Measurements from ENCODE around the gene AQP5. TPM values are rescaled to one million over a fixed set of nuclear protein-coding genes. Genes with fewer than 3 reads are reported as not detected.
A peak's percentile ranks its signal among the peaks of the same experiment; 100 is the strongest.

Gene AQP5
- total RNA-seq, 1 experiment from 2014 or later: not detected

DNA sequence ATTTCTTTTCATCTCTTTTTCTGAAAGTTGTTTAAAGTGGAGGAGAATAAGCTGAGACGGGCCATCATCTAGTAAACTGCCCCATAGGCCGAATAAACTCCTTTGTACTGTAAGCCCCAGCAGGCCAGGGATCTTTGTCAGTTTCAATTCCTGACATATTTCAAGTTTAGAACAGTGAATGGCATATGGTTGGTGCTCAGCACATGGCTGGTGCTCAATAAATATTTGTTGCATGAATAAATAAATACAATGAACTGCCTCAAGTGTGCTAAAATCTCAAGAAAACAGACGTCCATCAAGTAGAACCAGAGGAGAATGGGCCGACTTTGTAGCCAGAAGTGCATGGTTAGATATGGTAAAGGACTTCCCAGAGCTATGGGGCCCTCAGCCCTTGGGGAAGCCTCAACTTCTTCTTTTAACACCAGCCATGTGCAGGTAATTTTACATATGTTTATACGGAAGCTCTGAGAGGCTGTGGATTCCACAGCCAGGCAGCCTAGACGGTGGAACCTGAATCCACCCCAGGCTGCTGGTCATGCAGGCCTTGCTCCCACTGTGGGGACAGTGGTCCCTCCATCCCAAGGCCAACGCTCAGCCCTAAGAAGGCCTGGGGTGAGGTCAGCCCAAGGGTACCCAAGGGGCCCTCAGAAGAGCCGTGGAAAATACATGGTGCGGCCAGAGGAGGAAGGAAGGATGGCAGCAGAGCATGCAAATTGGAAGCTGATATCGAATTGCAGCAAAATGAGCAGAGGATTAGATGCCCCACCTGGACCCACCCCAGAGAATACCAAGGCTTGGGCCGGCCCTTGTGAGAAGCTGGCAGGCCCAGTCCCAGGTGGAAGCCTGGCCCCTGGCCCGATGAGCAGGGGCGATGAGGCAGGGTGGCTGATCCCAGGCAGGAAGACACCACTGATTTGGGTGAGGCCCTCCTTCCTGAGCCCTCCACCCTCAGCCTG lies 19.8 kb upstream of the AQP5 start:
- Histone ChIP-seq H3K4me1 (replicated peaks) (no peaks in the 10 kb centered on the region), H3K27ac (no peak overlapping the region)
- DNase-seq (ENCODE audit: low read depth in 1 of 2, low spot score in 2 of 2): no peak

DNA sequence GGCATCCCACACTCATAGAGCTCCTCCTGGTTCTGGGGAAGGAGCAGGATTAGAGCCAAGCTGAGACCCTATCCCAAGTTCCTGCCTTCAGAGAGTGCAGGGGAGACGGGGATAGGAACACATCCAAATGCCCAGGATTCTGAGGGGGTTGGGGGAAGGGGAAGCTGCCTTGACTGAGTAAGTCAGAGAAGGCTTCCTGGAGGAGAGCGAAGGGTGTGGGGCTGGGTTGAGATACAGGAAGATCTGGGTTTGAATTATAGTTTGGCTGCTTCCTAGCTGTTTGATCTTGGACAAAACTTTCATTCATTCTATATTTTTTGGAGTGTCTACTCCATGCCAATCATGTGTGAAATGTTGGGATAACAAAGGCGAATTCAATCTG lies 19.2 kb upstream of the AQP5 start:
- Histone ChIP-seq H3K27ac (no peak overlapping the region), H3K4me1 (replicated peaks) (no peaks in the 10 kb centered on the region), H3K27me3 (replicated peaks) (no peaks in the 10 kb centered on the region), H3K4me3 (no peak overlapping the region), H3K36me3 (no peaks in the 10 kb centered on the region), H3K9me3 (replicated peaks) (no peaks in the 10 kb centered on the region)
- DNase-seq (ENCODE audit: low read depth in 1 of 2, low spot score in 2 of 2): no peak

More for the DNA sequence above, 19.8 kb upstream of the AQP5 start:
- no peaks in the 10 kb centered on the region for H3K27me3 ChIP-seq (replicated peaks)
- no peaks in the 10 kb centered on the region for H3K36me3 ChIP-seq
- no peaks in the 10 kb centered on the region for H3K9me3 ChIP-seq (replicated peaks)
- H3K4me3 ChIP-seq: no peak overlapping the region

DNA sequence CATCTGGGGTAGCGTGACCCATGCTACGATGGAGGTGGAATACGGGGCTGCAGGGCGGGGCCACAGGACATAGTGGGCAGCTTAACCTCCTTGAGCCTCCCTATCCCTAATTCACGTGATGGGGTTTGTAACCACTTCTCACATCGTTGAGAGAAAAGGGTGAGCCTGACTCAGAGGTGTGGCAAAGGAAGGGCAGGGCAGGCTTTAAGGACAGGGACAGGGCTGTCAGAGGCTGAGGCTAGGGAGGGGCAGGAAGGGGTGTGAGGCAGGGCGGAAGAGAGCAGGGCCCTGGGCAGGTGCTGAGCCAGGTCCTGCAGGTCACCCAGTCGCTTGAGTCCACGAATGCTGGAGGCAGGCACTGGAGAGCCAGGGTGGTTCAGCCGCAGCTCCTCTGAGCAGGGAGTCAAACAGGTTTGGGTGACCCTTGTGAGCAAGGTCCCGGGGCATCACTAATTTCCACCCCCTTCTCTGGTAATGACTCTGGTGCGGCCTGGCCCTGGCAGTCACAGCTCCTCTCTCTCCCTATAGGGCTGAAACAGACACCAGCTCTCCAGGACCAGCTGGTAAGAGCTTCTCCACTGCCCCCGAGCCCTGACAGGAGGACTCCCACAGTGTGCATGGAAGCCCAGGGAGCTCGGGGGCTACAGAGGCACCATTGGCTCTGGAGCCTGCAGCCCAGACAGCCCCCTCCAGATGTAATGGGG lies 18.6 kb upstream of the AQP5 start:
- Histone ChIP-seq H3K9me3 (replicated peaks) (no peaks in the 10 kb centered on the region), H3K36me3 (no peaks in the 10 kb centered on the region), H3K4me3 (no peak overlapping the region), H3K27ac (no peak overlapping the region), H3K4me1 (replicated peaks) (no peaks in the 10 kb centered on the region), H3K27me3 (replicated peaks) (no peaks in the 10 kb centered on the region)
- no peak for DNase-seq (ENCODE audit: low read depth in 1 of 2, low spot score in 2 of 2)

DNA sequence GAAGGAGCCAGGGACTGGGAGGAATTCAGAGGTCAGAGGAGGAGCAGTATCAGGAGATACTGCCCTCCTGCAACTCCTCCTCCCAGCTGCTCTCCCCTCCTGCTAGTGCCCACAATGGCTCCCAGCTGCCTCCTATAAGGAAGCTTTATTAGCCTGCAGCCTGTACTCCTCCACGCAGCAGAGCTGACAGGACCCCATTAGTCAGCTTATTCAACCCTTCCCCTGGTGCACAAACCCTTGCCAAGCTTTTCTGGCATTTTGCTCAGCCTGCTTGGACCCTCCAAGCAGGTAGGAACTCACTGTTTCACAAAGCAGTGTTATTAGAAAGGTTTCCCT lies 18.1 kb upstream of the AQP5 start:
- Histone ChIP-seq H3K4me1 (replicated peaks) (no peaks in the 10 kb centered on the region), H3K9me3 (replicated peaks) (no peaks in the 10 kb centered on the region), H3K27ac (no peak overlapping the region), H3K4me3 (no peak overlapping the region), H3K27me3 (replicated peaks) (no peaks in the 10 kb centered on the region), H3K36me3 (no peaks in the 10 kb centered on the region)
- no peak for DNase-seq (ENCODE audit: low read depth in 1 of 2, low spot score in 2 of 2)

DNA sequence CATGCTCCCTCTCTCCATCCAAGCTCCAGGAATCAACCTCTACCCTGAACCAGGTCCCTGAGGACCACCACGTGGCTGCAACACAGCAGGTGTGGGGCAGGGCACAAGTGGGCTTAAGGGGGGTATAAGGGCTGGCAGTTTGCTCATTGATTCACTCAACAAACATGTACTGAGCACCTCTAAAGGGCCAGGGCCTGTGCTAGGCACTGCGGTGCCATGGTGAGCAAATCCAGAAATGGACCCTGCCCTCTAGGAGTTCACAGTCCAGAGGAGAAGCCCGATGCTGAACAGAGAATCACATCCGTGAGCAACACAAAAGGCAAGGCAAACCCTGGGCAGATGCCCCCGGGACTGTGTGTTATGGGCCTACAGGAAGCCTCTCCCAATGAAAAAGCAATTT lies 17.6 kb upstream of the AQP5 start:
- Histone ChIP-seq H3K27me3 (replicated peaks) (no peaks in the 10 kb centered on the region), H3K36me3 (no peaks in the 10 kb centered on the region), H3K4me3 (no peak overlapping the region), H3K4me1 (replicated peaks) (no peaks in the 10 kb centered on the region), H3K27ac (no peak overlapping the region), H3K9me3 (replicated peaks) (no peaks in the 10 kb centered on the region)
- DNase-seq (ENCODE audit: low read depth in 1 of 2, low spot score in 2 of 2): no peak

DNA sequence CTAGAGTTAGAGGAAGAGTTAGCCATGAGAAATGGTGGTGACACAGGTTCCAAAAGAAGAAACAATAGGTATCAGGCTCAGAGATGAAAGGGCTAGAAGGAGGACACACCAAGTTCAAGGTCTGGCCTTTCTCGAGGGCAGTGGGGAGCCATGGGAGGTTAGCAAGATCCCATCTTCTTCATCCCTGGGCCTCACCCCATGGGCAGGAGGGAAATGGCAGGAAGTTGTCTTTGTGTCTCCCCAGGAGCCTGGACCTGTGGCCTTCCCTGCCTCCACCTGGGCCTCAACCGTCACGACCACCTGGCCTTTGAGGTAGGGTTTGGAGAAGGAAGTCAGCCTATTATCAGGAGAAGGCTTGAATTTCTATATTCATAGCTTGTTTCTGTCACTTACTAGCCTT lies 17.0 kb upstream of the AQP5 start:
- H3K27me3 ChIP-seq (replicated peaks): no peaks in the 10 kb centered on the region
- no peak overlapping the region for H3K27ac ChIP-seq
- H3K36me3 ChIP-seq: no peaks in the 10 kb centered on the region
- H3K4me1 ChIP-seq (replicated peaks): no peaks in the 10 kb centered on the region
- DNase-seq (ENCODE audit: low read depth in 1 of 2, low spot score in 2 of 2): no peak
- no peak overlapping the region for H3K4me3 ChIP-seq
- H3K9me3 ChIP-seq (replicated peaks): no peaks in the 10 kb centered on the region

DNA sequence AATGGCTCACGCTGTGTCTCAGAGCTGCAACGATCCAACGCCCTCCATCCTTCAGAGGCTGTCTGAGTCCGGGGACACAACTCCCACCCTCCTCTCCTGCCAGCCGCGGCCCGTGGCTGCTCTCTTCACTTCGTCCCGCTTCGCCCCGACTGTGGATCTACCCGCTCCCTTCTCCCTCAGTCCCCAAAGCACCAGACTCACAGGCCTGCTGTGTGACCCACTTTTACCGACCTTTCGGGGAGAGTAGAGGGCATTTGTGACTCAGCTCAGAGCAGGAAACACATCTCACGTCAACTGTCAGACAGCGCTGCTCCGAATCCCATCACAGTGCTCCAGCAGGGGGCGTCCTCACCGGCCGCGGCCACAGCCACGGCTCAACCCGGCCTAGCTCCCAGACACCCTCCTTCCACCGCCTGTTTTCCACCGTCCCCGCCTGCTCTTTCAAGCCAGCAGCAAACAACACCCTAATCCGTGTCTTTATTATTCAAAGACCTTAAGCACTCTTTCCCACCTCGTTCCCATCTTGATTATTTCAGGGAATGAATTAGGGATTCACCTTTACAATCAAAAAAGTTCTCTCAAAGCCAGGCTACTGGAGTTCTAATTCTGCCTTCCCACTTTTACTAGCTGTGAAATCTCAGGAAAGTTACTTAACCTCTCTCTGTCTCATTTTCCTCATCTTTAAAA lies 16.1 kb upstream of the AQP5 start:
- Histone ChIP-seq H3K27ac (no peak overlapping the region), H3K9me3 (replicated peaks) (no peaks in the 10 kb centered on the region), H3K36me3 (no peaks in the 10 kb centered on the region), H3K4me1 (replicated peaks) (no peaks in the 10 kb centered on the region), H3K4me3 (no peak overlapping the region), H3K27me3 (replicated peaks) (no peaks in the 10 kb centered on the region)
- DNase-seq (ENCODE audit: low read depth in 1 of 2, low spot score in 2 of 2): peak; percentile 63 to 84

DNA sequence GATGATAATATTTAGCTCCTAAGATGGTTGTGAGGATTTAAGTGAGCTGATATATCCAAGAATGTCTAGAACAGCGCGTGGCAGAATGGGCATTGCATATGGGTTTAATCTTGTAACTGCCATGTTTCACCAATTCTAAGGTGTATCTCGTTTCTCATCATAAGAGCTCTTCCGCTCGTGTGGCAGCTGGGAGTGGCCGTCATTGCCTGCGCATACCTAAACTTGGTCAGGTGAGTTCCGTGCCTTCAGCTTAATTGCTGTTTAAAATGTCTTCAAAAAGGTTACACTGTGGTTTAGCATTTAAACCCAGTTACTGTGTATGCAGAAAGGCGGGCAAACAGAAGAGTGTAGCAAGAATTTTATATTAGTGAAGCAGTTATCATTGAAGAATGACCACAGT lies 15.6 kb upstream of the AQP5 start:
- no peaks in the 10 kb centered on the region for H3K4me1 ChIP-seq (replicated peaks)
- H3K4me3 ChIP-seq: no peak overlapping the region
- H3K36me3 ChIP-seq: no peaks in the 10 kb centered on the region
- no peaks in the 10 kb centered on the region for H3K9me3 ChIP-seq (replicated peaks)
- no peaks in the 10 kb centered on the region for H3K27me3 ChIP-seq (replicated peaks)
- H3K27ac ChIP-seq: no peak overlapping the region
- DNase-seq (ENCODE audit: low read depth in 1 of 2, low spot score in 2 of 2): no peak

DNA sequence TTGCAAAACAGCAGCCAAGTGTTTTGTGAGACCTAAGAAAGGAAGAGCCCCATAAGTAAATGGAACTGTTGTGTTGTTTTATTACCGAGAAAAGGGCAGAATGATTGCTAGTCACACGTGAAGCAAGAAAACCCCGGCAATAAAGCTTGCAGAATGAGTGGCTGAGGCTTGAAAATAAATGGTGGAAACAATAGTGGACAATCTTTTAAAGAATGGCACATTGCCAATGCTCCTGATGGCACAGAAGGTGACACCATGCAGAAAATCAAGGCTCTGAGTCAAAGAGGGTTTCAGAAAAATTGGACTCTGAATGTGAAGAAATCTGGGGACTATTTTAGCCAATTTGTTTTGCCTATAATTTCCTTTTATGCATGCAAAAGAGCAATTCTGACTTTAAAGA lies 15.2 kb upstream of the AQP5 start:
- H3K9me3 ChIP-seq (replicated peaks): no peaks in the 10 kb centered on the region
- H3K4me1 ChIP-seq (replicated peaks): no peaks in the 10 kb centered on the region
- no peaks in the 10 kb centered on the region for H3K27me3 ChIP-seq (replicated peaks)
- no peak overlapping the region for H3K27ac ChIP-seq
- no peak overlapping the region for H3K4me3 ChIP-seq
- no peak for DNase-seq (ENCODE audit: low read depth in 1 of 2, low spot score in 2 of 2)
- H3K36me3 ChIP-seq: no peaks in the 10 kb centered on the region

DNA sequence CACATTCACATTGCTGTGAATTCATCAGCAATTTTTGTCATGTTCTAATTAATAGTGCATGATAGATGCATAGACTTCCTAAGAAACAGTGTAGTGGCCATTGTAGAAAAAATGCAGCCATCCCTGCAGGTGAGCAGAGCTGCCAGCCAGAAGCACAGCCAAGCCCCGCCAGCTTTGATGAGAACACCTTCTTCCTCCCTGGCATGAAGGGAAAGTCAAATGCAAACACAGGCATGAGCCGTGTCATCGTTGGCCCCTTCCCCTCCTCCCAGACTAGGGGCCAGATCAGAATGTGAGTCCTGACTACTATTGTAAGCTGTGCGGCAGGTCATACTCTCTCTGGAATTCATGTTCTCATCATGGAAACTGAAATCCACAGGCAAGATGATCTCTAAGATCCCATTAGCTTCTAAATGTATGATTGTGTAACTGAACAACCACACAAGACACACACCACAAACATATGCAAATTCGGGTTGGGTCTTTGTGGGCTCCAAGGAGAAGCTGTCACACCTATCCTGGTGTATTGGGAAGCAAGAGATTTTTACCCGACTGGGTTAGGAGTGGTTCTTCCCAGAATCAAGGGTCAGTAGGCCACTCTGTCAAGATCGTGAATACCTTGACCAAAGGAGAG lies 14.0 kb upstream of the AQP5 start:
- Histone ChIP-seq H3K27me3 (replicated peaks) (no peaks in the 10 kb centered on the region), H3K27ac (no peak overlapping the region), H3K9me3 (replicated peaks) (no peaks in the 10 kb centered on the region), H3K36me3 (no peaks in the 10 kb centered on the region), H3K4me1 (replicated peaks) (no peaks in the 10 kb centered on the region), H3K4me3 (no peak overlapping the region)
- no peak for DNase-seq (ENCODE audit: low read depth in 1 of 2, low spot score in 2 of 2)

DNA sequence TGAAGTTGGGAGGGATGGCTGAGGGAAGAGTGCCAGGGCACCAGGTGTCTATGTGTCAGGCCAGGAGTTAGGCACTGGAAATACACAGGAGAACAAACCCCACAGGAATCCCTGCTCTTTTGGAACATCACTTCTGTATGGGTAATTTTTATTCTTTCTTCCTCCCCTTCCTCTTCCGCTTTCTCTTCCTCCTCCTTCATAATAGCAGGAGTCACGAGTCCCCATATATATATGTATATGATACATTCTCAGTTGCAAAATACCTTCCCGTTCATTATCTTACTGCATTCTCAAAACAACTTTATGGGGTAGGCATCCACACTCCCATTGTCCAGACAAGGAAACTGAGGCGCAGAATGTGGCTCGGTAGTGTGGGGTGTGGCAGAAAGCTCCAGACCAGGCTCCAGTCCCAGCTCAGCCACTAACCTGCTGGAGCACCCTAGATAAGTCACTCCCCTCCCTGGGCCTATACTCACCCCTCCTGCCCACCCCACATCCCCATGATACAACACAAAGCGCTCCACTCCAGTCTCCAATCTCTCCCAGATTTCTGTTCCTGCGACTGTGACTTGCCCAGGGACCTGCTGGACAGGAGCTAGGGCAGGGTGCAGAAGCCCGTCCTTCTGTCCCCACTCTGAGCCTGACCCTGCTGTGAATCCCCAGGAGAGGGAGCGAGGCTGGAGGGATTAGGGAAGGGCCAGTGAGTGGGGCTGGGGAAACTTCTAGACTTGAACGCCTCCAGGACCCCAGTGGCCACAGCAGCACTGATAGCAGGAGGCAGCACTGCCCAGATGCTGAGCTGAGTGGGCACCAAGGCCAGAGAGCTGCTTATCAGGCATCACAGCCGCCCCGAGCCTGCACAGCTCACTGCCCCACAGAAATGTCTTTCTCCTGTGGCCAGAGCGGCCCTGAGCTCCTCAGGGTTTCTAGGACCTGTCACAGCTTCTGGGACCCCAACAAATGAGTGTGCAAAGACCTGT lies 12.5 kb upstream of the AQP5 start:
- Histone ChIP-seq H3K36me3 (no peaks in the 10 kb centered on the region), H3K9me3 (replicated peaks) (no peaks in the 10 kb centered on the region), H3K27me3 (replicated peaks) (no peaks in the 10 kb centered on the region), H3K4me3 (no peak overlapping the region), H3K4me1 (replicated peaks) (no peaks in the 10 kb centered on the region), H3K27ac (no peak overlapping the region)
- no peak for DNase-seq (ENCODE audit: low read depth in 1 of 2, low spot score in 2 of 2)

DNA sequence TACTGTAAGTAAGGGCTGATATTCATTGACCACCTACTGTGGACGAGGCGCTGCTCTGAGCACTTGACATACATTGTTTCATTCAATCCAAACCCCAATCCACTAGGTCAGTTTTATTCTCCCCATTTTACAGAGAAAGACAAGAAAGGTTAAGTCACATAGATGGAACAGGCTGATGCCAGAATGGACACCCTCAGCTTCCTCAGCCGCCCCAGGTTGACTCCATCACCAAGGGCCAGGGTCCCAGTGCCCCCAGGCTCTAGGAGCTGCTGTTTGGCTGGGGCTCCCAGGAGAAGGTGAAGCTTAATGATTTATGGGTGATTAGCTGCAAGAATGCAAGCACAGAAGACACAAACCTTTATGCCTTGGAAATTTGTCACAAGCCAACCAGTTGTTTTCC lies 11.8 kb upstream of the AQP5 start:
- Histone ChIP-seq H3K27me3 (replicated peaks) (no peaks in the 10 kb centered on the region), H3K4me1 (replicated peaks) (no peaks in the 10 kb centered on the region), H3K27ac (no peak overlapping the region), H3K4me3 (no peak overlapping the region), H3K36me3 (no peaks in the 10 kb centered on the region), H3K9me3 (replicated peaks) (no peaks in the 10 kb centered on the region)
- DNase-seq (ENCODE audit: low read depth in 1 of 2, low spot score in 2 of 2): no peak
